ENCODE data around the gene ADISSP.

The ADISSP gene

DNA sequence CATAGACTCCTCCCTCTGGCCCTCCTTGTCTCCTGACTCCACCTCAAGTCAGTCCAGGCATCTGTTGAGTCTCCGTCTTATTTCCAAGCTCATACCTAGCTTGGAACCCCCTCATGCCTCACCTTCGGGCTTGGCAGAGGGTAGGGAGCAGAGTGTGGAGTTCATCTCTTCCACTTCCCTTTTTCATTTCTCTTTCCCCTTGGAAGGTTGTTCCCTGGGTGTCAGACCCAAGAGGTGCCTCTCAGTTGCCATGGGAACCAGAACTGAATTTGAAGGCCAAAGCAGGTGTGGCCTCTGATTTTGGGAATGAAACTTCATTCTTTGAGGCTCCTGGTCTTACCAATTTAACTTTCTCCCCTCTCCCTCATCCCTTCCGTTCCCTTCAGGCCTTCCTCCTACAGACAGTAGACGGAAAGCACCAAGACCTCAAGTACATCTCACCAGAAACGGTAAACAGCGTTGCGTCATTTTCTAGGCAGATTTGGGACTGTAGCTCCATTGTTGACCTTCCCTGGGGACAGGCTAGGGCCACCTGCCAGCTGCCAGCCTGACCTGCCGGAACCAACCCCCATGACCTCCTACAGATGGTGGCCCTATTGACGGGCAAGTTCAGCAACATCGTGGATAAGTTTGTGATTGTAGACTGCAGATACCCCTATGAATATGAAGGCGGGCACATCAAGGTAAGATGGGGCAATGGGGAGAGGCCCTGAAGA lies 35.1 kb upstream of the ADISSP start:
- DNase-seq (ENCODE audit: low read depth): no peak
- H3K4me3 ChIP-seq (replicated peaks; ENCODE audit: low read depth, low read length): no peak overlapping the region
- TF ChIP-seq CTCF (IDR thresholded peaks at IDR 0.05; ENCODE audit: low read length, missing control alignments): no peak

GRCh38 chr20:3801846-3802245 lies 34.3 kb upstream of the ADISSP start:
- DNase-seq (ENCODE audit: low read depth): no peak
- TF ChIP-seq CTCF (IDR thresholded peaks at IDR 0.05; ENCODE audit: low read length, missing control alignments): no peak
- no peak overlapping the region for H3K4me3 ChIP-seq (replicated peaks; ENCODE audit: low read depth, low read length)

GRCh38 chr20:3801299-3801698 lies 33.7 kb upstream of the ADISSP start:
- no peak for TF ChIP-seq CTCF (IDR thresholded peaks at IDR 0.05; ENCODE audit: low read length, missing control alignments)
- no peak for DNase-seq (ENCODE audit: low read depth)
- H3K4me3 ChIP-seq (replicated peaks; ENCODE audit: low read depth, low read length): no peak overlapping the region

DNA sequence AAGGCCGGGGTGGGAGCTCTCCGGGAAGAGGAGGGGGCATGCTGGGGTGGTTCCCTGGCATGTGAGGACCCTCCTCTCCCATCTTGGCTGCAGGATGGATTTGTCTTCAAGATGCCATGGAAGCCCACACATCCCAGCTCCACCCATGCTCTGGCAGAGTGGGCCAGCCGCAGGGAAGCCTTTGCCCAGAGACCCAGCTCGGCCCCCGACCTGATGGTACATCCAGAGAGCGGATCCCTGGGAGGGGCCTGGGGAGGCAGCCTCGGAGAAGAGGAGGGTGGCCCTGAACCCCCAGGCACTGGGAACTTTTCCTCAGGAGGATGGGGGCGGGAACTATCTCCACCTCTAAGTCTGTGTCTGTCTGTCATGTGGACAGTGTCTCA lies 33.3 kb upstream of the ADISSP start:
- DNase-seq (ENCODE audit: low read depth): no peak
- no peak overlapping the region for H3K4me3 ChIP-seq (replicated peaks; ENCODE audit: low read depth, low read length)
- TF ChIP-seq CTCF (IDR thresholded peaks at IDR 0.05; ENCODE audit: low read length, missing control alignments): no peak

- no peak for DNase-seq (ENCODE audit: low read depth)
- H3K4me3 ChIP-seq (replicated peaks; ENCODE audit: low read depth, low read length): no peak overlapping the region
- no peak for TF ChIP-seq CTCF (IDR thresholded peaks at IDR 0.05; ENCODE audit: low read length, missing control alignments)
These were observed 32.8 kb upstream of the ADISSP start for GRCh38 chr20:3800256-3800877.

DNA sequence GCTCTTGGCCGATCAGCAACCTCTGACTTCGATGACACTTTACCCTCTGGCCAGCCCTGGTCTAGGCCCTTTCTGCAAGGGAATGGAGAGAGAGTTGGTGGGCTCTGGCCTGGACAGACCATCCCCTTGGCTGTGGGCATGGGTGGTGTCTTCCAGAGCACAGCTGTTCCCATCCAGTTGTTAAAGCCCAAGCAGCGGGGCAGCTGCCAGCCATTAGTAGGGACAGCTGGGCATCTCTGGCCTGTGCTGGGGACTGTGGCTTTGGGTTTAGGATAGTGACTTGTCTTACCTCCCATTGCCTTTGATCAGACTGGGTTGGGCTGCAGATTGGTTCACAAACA lies 31.3 kb upstream of the ADISSP start:
- peak overlapping the region; percentile 93 for H3K4me3 ChIP-seq (replicated peaks; ENCODE audit: low read depth, low read length)
- no peak for TF ChIP-seq CTCF (IDR thresholded peaks at IDR 0.05; ENCODE audit: low read length, missing control alignments)

DNA sequence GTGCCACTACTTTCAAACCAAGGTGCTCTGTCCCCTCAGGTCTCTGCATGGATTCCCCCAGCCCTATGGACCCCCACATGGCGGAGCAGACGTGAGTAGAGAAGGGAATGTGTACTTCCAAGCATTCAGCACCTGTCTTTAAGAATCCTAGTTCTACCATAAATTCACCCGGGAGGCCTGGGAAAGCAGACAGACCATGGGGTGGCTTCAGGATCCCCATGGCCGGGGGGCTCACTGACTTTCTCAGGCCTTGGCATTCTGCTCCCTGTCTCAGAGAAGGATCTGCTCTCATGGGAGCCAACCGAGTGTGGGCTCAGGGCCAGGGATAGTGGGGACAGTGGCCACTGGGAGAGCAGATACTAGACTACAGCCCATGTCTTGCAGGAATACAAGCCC lies 30.8 kb upstream of the ADISSP start:
- peak overlapping the region; percentile 93 for H3K4me3 ChIP-seq (replicated peaks; ENCODE audit: low read depth, low read length)
- no peak for TF ChIP-seq CTCF (IDR thresholded peaks at IDR 0.05; ENCODE audit: low read length, missing control alignments)
- no peak for DNase-seq (ENCODE audit: low read depth)

More for the DNA sequence above, 31.3 kb upstream of the ADISSP start:
- no peak for DNase-seq (ENCODE audit: low read depth)

Measured in fibroblast of pulmonary artery (primary cell).